ENCODE measurements around the gene ZC3H13.

GRCh38 chr13:45925151-45925550, 127.4 kb downstream of the ZC3H13 start:
- TF ChIP-seq CTCF (IDR thresholded peaks at IDR 0.05) (no peak), POLR2A (IDR thresholded peaks at IDR 0.05) (no peak)

Data from vagina (tissue), 2 donors.